GM19099 (cell line): ENCODE measurements around the gene CUX1.

ENCODE experiments used
- POLR2A ChIP-seq: IDR thresholded peaks from 3 replicates; pipeline ENCODE4 v1.6.1; 2011; ENCODE audit warnings: low read depth; ENCODE audit not compliant: insufficient read length; ENCODE audit errors: extremely low read depth

Gene CUX1

GRCh38 chr7:102146122-102146521 is 328.7 kb downstream of the CUX1 start:
- TF ChIP-seq POLR2A, result no peak

GRCh38 chr7:102147008-102147407 is 329.6 kb downstream of the CUX1 start:
- no peak for TF ChIP-seq POLR2A

GRCh38 chr7:102148799-102149198 is 331.4 kb downstream of the CUX1 start:
- TF ChIP-seq POLR2A, result no peak

DNA sequence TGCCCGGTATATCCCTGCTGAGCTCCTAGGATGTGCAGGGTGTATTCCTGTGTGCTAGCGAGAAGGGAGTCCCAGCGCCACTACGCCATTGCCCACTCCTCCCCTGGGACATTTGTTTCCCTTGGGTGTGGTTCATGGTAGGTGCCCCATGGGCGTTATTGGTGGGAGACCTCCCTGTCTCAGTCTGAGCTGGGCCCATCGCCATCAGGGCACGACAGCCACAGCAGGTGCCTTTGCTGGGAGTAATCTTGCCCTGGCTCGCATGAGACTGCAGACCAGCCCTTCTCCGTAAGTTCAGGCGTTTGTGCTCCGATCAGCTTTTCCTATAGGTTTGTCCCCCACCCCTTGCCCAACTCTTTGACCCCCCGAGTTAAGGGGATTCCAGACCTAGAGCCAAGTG is 332.0 kb downstream of the CUX1 start:
- TF ChIP-seq POLR2A, result no peak

GRCh38 chr7:102150266-102150665 is 332.8 kb downstream of the CUX1 start:
- TF ChIP-seq POLR2A, result no peak

DNA sequence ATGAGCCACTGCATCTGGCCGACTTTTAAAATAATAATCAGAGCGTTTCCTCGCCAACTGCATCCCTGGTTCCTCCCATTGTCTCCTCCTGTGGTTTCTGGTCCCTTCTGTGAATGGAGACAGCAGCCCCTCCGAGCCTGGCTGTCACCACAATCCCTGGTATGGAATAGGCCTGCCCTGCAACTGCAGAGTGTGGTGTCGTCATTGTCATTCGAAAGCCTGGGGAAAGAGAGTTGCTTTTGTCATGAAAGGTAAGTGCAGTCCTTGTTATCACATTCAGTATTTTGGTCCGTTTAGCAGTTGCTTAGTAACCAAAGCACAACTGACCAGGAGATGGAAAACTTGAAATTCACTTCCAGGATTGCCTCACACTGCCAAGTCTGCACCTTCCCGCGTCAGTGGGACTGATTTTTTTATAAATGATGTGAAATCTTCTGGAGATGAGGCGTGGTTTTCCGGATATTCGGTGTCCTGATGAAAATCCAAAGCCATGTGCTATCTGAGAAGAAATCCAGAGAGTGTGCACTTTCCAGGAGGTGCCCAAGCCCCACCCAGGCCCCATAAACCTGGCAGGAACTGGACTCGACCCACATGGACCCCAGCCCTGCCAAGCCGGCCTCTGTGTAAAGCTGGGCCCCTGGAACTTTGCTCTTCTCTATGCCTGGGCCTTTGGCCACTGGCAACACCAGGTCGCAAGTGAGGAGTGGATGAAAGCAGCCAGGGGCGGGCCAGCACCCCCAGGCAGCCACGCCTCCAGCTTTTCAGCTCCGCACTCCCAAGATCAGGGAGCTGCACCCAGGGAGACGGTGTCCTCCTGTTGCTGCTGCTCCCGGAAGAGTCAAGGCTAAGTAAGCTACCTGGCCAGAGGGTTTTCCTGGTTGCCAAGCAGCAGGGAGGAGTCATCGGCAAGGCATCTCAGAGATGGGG is 335.5 kb downstream of the CUX1 start:
- no peak for TF ChIP-seq POLR2A

- no peak for TF ChIP-seq POLR2A
Observed at GRCh38 chr7:102153599-102153946, 336.1 kb downstream of the CUX1 start.

DNA sequence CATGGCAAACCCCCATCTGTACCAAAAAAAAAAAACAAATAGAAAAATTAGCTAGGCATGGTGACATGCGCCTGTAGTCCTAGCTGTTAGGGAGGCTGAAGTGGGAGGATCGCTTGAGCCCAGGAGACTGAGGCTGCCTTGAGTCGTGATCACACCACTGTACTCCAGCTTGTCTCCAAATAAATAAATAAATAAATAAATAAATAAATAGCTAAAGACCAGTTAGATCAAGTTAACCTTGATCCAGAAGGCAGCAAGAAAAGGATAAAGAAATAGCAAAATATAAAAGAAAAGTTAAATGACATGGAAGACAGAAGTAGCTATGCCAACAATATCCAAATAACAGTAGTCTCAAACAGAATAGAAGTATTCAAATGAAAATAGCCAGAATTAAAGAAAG is 337.0 kb downstream of the CUX1 start:
- TF ChIP-seq POLR2A, result no peak

DNA sequence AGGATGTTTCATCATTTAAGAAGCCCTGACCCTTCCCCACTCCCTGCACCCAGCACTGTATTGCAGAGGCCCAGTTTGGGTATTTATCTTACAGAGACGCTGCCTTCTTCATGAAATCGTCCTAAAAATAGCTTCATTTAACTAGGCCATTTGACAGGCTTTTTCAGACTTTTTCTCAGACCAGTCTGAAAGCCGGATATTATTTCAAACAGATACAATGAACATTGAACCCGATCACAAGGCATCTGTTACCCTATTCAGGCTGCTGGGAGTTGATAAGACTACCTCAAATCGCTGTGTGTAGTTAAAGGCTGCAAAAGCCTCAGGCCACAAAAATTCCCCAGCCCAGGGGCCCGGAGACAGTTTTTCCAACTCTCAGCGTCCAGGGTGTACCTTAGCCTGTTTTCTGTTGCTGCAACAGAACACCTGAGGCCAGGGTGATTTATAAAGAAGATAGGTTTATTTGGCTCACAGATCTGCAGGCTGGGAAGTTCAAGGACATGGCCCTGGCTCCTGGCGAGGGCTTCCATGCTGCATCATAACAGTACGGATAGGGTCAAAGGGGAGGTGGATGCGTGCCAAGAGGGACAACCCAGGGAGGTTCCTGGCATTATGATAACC is 338.5 kb downstream of the CUX1 start:
- TF ChIP-seq POLR2A, result no peak

GRCh38 chr7:102156867-102157266 is 339.4 kb downstream of the CUX1 start:
- TF ChIP-seq POLR2A, result no peak

DNA sequence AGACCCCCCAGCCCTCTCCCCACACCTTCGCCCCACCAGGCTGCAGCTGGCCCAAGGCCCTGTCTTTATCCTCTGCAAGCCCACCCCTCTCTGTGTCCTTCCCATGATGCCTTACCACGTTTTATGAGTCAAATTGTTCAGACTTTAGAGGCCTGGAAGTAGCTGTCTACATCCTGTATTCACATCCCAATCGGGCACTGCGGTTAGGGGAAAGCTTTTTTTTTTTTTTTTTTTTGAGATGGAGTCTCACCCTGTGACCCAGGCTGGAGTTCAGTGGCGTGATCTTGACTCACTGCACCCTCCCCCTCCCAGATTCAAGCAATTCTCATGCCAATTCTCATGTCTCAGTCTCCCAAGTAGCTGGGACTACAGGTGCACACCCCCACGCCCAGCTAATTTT is 347.7 kb downstream of the CUX1 start:
- no peak for TF ChIP-seq POLR2A

- no peak for TF ChIP-seq POLR2A
Observed at GRCh38 chr7:102167254-102167653, 349.8 kb downstream of the CUX1 start.

DNA sequence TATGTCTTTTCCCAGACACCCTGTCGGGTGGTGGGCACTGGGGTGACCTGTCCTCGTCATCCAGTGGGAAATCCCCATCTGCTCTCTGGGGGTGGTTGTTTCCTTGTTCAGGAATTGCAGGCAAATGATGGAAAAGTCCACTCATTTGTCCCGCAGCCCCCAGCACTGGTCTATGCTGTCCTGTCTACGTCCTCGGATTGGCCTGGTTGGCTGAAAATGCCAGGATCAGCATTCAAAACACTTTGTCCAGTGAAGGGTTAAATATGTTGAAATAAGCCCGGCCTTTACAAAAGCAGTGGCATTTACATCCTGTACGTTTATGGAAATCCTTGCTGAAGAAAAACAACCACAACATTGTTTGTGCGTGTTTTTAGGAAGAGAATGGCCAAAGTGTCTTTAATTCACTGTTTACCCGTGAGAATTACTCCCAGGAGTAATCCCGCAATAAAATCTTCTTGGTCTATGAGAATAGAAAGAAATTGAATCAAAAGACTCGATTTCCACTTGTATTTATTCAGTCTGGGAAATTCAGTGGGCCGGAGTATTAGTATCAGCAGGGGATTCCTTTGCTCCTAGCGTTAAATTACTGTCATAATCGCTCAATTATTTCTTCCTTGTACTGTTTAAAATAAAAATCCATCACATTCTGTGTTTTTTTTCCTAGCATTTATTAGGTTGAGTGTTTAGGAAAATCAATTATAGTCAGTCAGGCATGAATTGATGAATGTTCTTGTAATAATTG is 352.4 kb downstream of the CUX1 start:
- no peak for TF ChIP-seq POLR2A

DNA sequence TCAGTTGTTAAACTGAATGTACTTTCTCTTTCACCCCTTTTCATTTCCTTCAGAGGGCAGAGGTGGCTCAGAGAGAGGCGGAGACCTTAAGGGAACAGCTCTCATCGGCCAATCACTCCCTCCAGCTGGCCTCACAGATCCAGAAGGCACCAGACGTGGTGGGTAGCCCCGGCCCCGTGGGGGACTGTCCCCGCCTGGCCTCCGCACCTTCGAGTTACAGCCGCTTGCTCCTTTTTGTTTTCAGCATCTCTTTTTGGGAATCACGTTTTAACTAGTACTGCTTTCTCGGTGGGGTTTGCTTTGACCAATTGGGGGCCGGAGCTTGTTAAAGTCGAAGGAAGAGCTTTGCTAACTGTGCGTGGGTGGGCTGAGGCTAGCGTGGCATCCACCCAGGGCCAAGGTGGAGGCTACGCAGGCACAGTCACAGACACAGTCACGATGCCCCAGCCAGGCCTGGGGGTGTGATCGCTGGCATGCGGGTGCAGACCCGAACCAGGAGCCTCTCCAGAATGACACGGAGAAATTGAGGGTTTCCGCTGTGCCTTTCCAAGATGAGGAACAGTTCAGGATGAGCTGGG is 353.1 kb downstream of the CUX1 start:
- no peak for TF ChIP-seq POLR2A

- no peak for TF ChIP-seq POLR2A
Observed at GRCh38 chr7:102173669-102174068, 356.2 kb downstream of the CUX1 start.
